Uterus (tissue), 2 donors: ENCODE data around the gene MARK2.

Experiments used
- POLR2A ChIP-seq, 2 donors: fragments of 450-650 bp; IDR thresholded peaks; one replicate each; pipeline ENCODE4 v1.6.1; 2016; ENCODE audit warnings: antibody characterized with exemption in 2 of 2, mild to moderate bottlenecking in 1 of 2, moderate library complexity in 1 of 2
- TF ChIP-seq, protein P1 (sequence below), 4 experiments: fragments of 200-600 bp in 2 of 4; fragments of 450-650 bp in 2 of 4; sonication (generic) in 2 of 4; IDR thresholded peaks; one replicate each; pipeline ENCODE4 v1.5.1; 2016 to 2019; ENCODE audit warnings: antibody characterized with exemption in 4 of 4, mild to moderate bottlenecking in 2 of 4, moderate library complexity in 1 of 4

DNA sequence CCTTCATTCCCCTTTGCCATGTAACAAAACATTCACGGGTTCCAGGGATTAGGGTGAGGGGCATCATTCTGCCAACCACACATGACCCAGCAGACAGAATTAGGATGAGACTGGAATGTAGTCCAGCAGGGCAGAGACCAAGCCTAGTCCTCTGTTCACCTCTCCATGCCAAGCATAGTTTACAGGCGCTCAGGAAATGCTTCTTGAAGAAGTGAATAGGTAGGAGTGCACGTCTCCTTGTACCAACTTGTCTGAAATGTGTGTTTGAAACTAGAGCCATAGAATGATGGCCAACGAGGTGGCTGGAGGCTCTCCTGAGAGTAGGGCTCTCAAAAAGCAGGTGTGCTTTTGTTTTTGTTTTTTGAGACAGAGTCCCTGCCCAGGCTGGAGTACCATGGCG, 17.5 kb upstream of the MARK2 start:
- TF ChIP-seq, protein P1, sequence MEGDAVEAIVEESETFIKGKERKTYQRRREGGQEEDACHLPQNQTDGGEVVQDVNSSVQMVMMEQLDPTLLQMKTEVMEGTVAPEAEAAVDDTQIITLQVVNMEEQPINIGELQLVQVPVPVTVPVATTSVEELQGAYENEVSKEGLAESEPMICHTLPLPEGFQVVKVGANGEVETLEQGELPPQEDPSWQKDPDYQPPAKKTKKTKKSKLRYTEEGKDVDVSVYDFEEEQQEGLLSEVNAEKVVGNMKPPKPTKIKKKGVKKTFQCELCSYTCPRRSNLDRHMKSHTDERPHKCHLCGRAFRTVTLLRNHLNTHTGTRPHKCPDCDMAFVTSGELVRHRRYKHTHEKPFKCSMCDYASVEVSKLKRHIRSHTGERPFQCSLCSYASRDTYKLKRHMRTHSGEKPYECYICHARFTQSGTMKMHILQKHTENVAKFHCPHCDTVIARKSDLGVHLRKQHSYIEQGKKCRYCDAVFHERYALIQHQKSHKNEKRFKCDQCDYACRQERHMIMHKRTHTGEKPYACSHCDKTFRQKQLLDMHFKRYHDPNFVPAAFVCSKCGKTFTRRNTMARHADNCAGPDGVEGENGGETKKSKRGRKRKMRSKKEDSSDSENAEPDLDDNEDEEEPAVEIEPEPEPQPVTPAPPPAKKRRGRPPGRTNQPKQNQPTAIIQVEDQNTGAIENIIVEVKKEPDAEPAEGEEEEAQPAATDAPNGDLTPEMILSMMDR (IDR thresholded peaks at IDR 0.05), result no peak
- TF ChIP-seq POLR2A (IDR thresholded peaks at IDR 0.05), result no peak
